LNCaP clone FGC (cell line): ENCODE results near the gene EMP1.

Experiments
- DNase-seq: peaks from one replicate; pipeline ENCODE4 v3.0.0-alpha.2; 2011; ENCODE audit warnings: low read depth
- H3K4me3 ChIP-seq: 2 replicates; pipeline ENCODE4 v1.5.1; 2011; ENCODE audit warnings: mild to moderate bottlenecking, low read depth, low read length, control low read depth
- TF ChIP-seq, protein P1 (sequence below): IDR thresholded peaks from 2 replicates; pipeline ENCODE4 v1.5.1; 2012; ENCODE audit warnings: mild to moderate bottlenecking; ENCODE audit not compliant: control insufficient read depth, insufficient read depth; ENCODE audit errors: extremely low read depth

Gene EMP1

DNA sequence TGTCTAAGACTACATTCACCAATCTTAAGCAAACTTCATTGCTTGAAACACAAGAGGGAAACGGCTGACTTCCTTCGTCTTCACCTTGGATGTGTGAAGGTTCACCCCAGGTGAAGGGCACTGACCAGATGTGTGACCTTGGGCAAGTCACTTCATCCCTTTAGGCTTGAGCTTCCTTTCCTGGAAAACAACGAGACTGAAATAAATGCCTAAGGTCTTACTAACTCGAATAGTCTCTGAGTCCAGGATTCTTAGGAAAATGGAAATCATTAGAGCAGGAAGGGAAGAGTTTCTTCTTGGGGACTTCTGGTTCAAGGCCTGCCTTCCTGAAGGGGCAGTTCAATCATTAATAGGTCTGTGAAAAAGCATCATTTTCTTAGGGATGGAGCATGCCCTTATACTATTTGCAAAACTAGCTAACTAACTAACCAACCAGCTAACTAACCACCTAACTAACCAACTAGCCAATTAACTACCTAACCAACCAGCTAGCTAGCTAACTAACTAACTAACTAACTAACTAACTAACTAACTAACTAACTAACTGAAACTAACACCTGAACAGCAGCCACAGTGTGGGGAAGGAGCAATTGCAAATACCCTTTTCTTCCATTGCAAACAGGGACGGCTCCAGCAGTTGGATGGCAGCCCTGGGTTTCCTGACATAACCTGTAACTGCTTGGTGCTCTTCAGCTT, 31.5 kb upstream of the EMP1 start:
- TF ChIP-seq, protein P1, sequence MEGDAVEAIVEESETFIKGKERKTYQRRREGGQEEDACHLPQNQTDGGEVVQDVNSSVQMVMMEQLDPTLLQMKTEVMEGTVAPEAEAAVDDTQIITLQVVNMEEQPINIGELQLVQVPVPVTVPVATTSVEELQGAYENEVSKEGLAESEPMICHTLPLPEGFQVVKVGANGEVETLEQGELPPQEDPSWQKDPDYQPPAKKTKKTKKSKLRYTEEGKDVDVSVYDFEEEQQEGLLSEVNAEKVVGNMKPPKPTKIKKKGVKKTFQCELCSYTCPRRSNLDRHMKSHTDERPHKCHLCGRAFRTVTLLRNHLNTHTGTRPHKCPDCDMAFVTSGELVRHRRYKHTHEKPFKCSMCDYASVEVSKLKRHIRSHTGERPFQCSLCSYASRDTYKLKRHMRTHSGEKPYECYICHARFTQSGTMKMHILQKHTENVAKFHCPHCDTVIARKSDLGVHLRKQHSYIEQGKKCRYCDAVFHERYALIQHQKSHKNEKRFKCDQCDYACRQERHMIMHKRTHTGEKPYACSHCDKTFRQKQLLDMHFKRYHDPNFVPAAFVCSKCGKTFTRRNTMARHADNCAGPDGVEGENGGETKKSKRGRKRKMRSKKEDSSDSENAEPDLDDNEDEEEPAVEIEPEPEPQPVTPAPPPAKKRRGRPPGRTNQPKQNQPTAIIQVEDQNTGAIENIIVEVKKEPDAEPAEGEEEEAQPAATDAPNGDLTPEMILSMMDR, result no peak
- H3K4me3 ChIP-seq, result no peak overlapping the region
- peak; percentile 30 for DNase-seq

DNA sequence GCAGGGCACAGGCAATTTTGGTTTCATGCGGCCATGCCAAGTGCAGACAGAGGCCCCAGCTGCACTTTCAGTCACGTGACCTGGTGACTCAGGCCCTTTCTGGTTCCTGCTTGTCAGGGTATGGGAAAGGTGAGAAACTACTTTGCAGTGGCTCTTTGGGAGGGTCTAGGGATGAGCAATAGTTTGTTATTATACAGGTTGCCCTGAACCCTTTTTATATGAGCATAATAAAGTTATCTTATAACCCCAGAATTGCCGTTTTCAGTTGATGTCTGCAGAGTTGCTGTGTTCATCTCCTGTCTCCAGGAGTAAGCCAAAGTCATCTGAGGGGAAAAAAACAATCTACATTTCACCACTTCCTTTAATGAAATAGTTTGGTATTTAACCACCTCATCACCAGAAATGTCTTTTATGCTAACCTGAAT, 30.9 kb upstream of the EMP1 start:
- TF ChIP-seq, protein P1, result no peak
- no peak overlapping the region for H3K4me3 ChIP-seq
- DNase-seq, result no peak

DNA sequence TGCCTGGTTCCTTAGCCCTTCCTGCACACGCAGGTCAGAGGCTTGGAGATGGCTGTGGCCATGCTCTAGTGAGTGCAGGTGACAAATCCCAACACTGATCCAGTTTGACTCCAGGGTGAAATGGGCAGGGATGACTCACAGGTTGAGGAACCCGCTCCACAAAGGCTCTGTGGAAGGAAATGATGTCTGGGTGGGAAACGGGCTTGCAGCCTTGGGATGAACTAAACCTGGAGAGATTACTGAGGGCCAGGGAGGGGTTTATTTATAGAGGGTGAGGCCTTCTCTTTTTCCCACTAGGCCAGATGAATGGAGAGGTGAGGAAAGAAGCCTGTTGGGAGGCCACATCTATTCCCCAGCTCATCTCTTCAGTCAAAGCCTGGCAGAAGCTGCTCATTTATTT, 29.3 kb upstream of the EMP1 start:
- DNase-seq, result no peak
- H3K4me3 ChIP-seq, result no peak overlapping the region
- TF ChIP-seq, protein P1, result no peak

DNA sequence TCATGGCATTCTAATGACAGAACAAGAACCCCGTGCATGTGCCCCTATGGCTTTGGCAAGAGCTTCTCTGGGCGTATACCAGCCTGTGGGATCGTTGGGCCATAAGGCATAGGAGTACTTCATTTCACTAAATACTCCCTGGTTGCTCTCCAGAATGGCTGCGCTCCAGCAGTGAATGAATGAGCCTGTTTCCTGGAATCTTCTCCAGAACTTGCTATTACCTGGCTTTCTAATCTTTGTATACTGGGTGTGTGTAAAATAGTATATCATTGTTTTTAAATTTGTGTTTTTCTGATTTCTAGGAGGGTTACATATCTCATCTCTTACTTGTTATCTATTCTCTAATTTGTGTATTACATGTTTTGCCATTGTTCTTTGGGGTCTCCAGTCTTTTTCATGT, 28.6 kb upstream of the EMP1 start:
- TF ChIP-seq, protein P1, result no peak
- DNase-seq, result no peak
- no peak overlapping the region for H3K4me3 ChIP-seq

DNA sequence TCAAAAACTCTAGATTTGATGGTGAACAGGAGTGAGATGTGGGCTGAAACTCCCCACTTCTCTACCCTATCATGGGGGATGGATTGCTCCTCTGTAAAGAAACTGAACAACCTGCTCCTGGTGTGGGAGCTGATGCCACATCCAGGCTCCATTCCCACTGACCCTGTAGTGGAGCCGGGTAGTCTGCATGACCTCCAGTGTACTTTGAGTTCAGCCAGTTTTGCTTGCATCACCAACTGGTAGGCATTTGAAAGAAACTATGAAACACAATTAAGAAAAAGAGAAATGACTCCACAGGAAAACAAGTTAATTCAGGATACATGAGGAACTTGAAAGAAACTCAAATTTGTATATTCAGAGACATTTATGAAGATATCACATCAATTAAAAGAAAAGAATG, 27.3 kb upstream of the EMP1 start:
- DNase-seq, result no peak
- H3K4me3 ChIP-seq, result no peak overlapping the region
- TF ChIP-seq, protein P1, result no peak

DNA sequence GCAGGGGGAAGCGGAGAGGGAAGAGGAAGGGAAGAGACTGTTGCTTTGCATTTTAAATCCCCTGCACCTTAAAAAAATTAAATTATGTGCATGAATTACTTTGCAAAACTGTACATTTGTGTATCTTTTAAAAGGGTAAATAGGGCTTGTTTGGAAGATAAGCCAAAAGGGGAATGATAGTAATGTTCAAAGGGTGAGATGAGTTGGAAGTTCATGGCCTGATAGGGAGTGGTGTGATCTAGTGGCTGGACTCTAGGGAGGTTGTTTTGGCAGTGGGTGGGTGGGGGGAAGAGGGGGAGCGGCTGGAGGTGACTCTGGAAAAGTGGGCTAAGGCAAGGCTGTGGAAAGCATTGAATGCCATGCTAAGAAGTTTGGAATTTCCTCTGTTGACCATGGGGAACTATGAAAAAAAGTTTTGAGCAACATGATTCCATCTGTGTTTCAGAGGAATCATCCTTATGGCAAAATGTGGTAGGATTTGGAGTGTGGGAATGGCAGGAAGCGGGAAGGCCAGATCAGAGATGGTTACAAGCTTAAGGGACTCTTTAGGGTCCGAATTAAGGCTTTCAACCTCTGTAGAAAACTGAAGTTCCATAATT, 25.5 kb upstream of the EMP1 start:
- no peak for DNase-seq
- TF ChIP-seq, protein P1, result no peak
- no peak overlapping the region for H3K4me3 ChIP-seq
